ENCODE data around the gene ARL4C. TPM values are rescaled to one million over a fixed set of nuclear protein-coding genes. Genes with fewer than 3 reads are reported as not detected.

Gene ARL4C, protein sequence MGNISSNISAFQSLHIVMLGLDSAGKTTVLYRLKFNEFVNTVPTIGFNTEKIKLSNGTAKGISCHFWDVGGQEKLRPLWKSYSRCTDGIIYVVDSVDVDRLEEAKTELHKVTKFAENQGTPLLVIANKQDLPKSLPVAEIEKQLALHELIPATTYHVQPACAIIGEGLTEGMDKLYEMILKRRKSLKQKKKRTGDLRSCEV
- 79.7 and 85.0 TPM in 2 replicates for total RNA-seq

GRCh38 chr2:234496835-234497593 is at the start of gene ARL4C:
Gene ARL4C, minus strand, starts transcription at chr2:234497081. Its CDS starts 495 bp downstream, at chr2:234496586.

